HepG2 (cell line): Measurements from ENCODE around the gene FMO2. TPM values are rescaled to one million over a fixed set of nuclear protein-coding genes. Genes with fewer than 3 reads are reported as not detected.

Experiments
- ATAC-seq: fragments of 200-7000 bp; cut with Tn5 transposase; 3 replicates; pipeline ENCODE4 v1.9.1; 2020; ENCODE audit warnings: mild to moderate bottlenecking, moderate library complexity
- BruUV-seq: library from RNA; stranded (reverse); fragments of 400-500 nt; replicated peaks from 2 replicates; lab custom pipeline; 2021; lab: Mats Ljungman, UMichigan
- CTCF ChIA-PET: fragments of 300-600 bp; formaldehyde crosslinking; extraction: SDS; loops from one replicate; lab custom pipeline; 2021; ENCODE audit warnings: low total read pairs, inconsistent platforms, low intra/inter-chr PET ratio; lab: Yijun Ruan, JAX
- POLR2A ChIA-PET: fragments of 350-600 bp; sonication (Branson Sonifier 250); formaldehyde crosslinking; loops from one replicate; lab custom pipeline; 2020; ENCODE audit warnings: antibody characterized with exemption, inconsistent platforms; lab: Yijun Ruan, JAX
- DNase-seq: peaks from one replicate; pipeline ENCODE4 v3.0.0-alpha.2; 2015; ENCODE audit warnings: low spot score
- FAIRE-seq: peaks from 3 replicates; lab custom pipeline; 2011; peaks lifted over from hg19 to GRCh38; lab: Jason Lieb, UNC
- H2AFZ ChIP-seq: one replicate; pipeline ENCODE4 v1.6.1; 2011; ENCODE audit warnings: low read length, inconsistent platforms
- H3K27ac ChIP-seq: fragments of 300-600 bp; 3 replicates; pipeline ENCODE4 v1.8.0; 2011; ENCODE audit warnings: mixed run types, mild to moderate bottlenecking, mixed read lengths, low read length, inconsistent platforms; ENCODE audit not compliant: insufficient read depth; ENCODE audit errors: extremely low read length
- H3K27me3 ChIP-seq, 2 experiments: fragments of 200-600 bp in 1 of 2; 2 replicates in 1 of 2; 3 replicates in 1 of 2; pipeline versions ENCODE4 v1.6.0 to v1.8.0; 2011; ENCODE audit warnings: low read length in 2 of 2, mild to moderate bottlenecking in 2 of 2, moderate library complexity in 2 of 2, inconsistent platforms in 1 of 2; ENCODE audit not compliant: insufficient read depth in 2 of 2, control insufficient read depth in 1 of 2
- H3K36me3 ChIP-seq, 2 experiments: fragments of 200-600 bp in 1 of 2; replicated peaks in 1 of 2; 2 replicates in 1 of 2; 3 replicates in 1 of 2; pipeline versions ENCODE4 v1.5.1 to v1.8.0; 2011; ENCODE audit warnings: low read length in 2 of 2, inconsistent platforms in 1 of 2; ENCODE audit not compliant: insufficient read depth in 2 of 2, control insufficient read depth in 1 of 2
- H3K4me1 ChIP-seq: 2 replicates; pipeline ENCODE4 v1.5.1; 2012; ENCODE audit warnings: low read length, inconsistent platforms; ENCODE audit not compliant: insufficient read depth
- H3K4me2 ChIP-seq: 2 replicates; pipeline ENCODE4 v1.6.0; 2011; ENCODE audit warnings: low read depth, low read length, inconsistent platforms
- H3K4me3 ChIP-seq, 3 experiments: fragments of 200-600 bp in 1 of 3; sonication (generic), shearing (Covaris generic) in 1 of 3; replicated peaks in 1 of 3; 2 replicates each; pipeline ENCODE4 v1.5.1; 2011 to 2016; ENCODE audit warnings: low read length in 3 of 3, inconsistent platforms in 2 of 3, low read depth in 2 of 3, mild to moderate bottlenecking in 2 of 3, control low read depth in 1 of 3, mixed read lengths in 1 of 3; ENCODE audit not compliant: insufficient read depth in 1 of 3
- H3K79me2 ChIP-seq: one replicate; pipeline ENCODE4 v1.6.1; 2011; ENCODE audit warnings: low read length, inconsistent platforms; ENCODE audit not compliant: insufficient read depth
- H3K9ac ChIP-seq: 2 replicates; pipeline ENCODE4 v1.6.0; 2011; ENCODE audit warnings: mild to moderate bottlenecking, low read depth, low read length, inconsistent platforms; ENCODE audit not compliant: insufficient read depth
- H3K9me3 ChIP-seq: 2 replicates; pipeline ENCODE4 v1.5.1; 2012; ENCODE audit warnings: mild to moderate bottlenecking, low read length
- H4K20me1 ChIP-seq: 2 replicates; pipeline ENCODE4 v1.6.0; 2011; ENCODE audit warnings: inconsistent platforms, mild to moderate bottlenecking, low read length, moderate library complexity; ENCODE audit not compliant: insufficient read depth
- CC2D1A ChIP-seq: sonication (generic); formaldehyde crosslinking; IDR thresholded peaks from 2 replicates; pipeline ENCODE4 v1.8.1; 2023; ENCODE audit warnings: mild to moderate bottlenecking, missing genetic modification reagents
- DMAP1 ChIP-seq: IDR thresholded peaks from 2 replicates; pipeline ENCODE4 v1.6.1; 2016
- TRIM24 ChIP-seq: sonication (generic); formaldehyde crosslinking; IDR thresholded peaks from 2 replicates; pipeline ENCODE4 v1.8.0; 2022; ENCODE audit warnings: mild to moderate bottlenecking, missing genetic modification reagents
- ZNF232 ChIP-seq: sonication (generic); formaldehyde crosslinking; IDR thresholded peaks from 2 replicates; pipeline ENCODE4 v1.4.0; 2020; ENCODE audit warnings: missing genetic modification reagents, borderline replicate concordance
- WGBS: methylation state at CpG from one replicate; pipeline ENCODE4 v1.1.6; 2017; ENCODE audit warnings: low lambda C conversion rate; 5-methylcytosine and 5-hydroxymethylcytosine counted together
- in situ Hi-C: cut with HindIII; loops from 2 replicates; pipeline ENCODE4 v1.10.0; 2017; ENCODE audit warnings: low pct_unique_long_range_greater_than_20kb; ENCODE audit not compliant: extremely low pct_ligation_motif_present
- intact Hi-C: fragments of 100-400 bp; cut with micrococcal nuclease; formaldehyde crosslinking; loops from one replicate; pipeline ENCODE4 v1.10.0; 2022; ENCODE audit not compliant: unreplicated experiment
- polyA plus RNA-seq, 8 experiments: library from polyadenylated mRNA; depleted of rRNA in 3 of 8; stranded (reverse) in 7 of 8; unstranded in 1 of 8; fragments of >200 nt; fragmentation: Illumina TruSeq in 4 of 8; extraction: Trizol in 4 of 8; gene quantifications; 2 replicates each; pipeline versions ENCODE4 v1.2.1 to v1.2.3, GENCODE V29; 2011 to 2016; ENCODE audit warnings: low read depth in 4 of 8, missing spikeins in 1 of 8, mixed read lengths in 1 of 8; ENCODE audit not compliant: insufficient read depth in 1 of 8
- small RNA-seq, 3 experiments: library from RNA; depleted of rRNA; stranded (forward); fragments of <200 nt; gene quantifications; one replicate each; pipeline ENCODE3, GENCODE V24; 2012; ENCODE audit warnings: low read depth in 2 of 3, low replicate concordance in 1 of 3; ENCODE audit not compliant: insufficient read length in 3 of 3, insufficient read depth in 2 of 3
- total RNA-seq, 5 experiments: library from RNA; depleted of rRNA; stranded (reverse); fragments of >200 nt; fragmentation: Illumina TruSeq; extraction: Trizol; gene quantifications; 2 replicates each; pipeline ENCODE4 v1.2.3, GENCODE V29; 2016; ENCODE audit warnings: low read depth in 1 of 5
- TF ChIP-seq, protein P1 (sequence below): sonication (generic); formaldehyde crosslinking; IDR thresholded peaks from 2 replicates; pipeline ENCODE4 v1.8.0; 2022; ENCODE audit warnings: missing genetic modification reagents, low read depth, mild to moderate bottlenecking, borderline replicate concordance
- TF ChIP-seq, protein P2 (sequence below): sonication (generic); formaldehyde crosslinking; IDR thresholded peaks from 2 replicates; pipeline ENCODE4 v1.5.1; 2020; ENCODE audit warnings: missing genetic modification reagents, mild to moderate bottlenecking, borderline replicate concordance
- TF ChIP-seq, protein P3 (sequence below): sonication (generic); formaldehyde crosslinking; IDR thresholded peaks from 2 replicates; pipeline ENCODE4 v1.8.1; 2023; ENCODE audit warnings: mild to moderate bottlenecking, missing genetic modification reagents, borderline replicate concordance
- TF ChIP-seq, protein P4 (sequence below): sonication (generic); formaldehyde crosslinking; IDR thresholded peaks from 2 replicates; pipeline ENCODE4 v1.5.1; 2020; ENCODE audit warnings: mild to moderate bottlenecking, missing genetic modification reagents, moderate library complexity

FMO2 gene
- total and polyA plus RNA-seq, 2 of the 13 experiments (the other 11 are each of a cell fraction or from before 2014, with no cell fraction given): not detected

DNA sequence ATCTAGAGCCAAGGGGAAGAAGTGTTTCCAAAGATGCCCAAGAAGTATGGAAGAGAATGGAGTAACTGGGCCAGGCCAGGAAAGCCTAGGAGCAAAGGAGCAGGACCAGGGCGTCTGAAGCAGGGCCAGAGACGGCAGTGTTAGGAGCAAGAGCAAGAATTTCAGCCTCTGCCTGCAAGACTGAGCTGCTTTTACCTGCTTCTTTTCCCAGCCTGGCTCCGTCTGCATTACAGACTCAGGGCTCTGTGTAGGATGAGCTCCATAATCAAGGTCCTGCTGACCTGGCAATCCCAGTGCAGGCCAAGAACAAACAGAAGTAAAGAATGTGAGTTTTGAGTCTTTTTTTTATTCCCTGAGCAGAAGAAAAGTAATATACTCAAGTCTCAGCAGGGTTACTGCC, 73.3 kb downstream of the FMO2 start (continued):
- TF ChIP-seq, protein P1, sequence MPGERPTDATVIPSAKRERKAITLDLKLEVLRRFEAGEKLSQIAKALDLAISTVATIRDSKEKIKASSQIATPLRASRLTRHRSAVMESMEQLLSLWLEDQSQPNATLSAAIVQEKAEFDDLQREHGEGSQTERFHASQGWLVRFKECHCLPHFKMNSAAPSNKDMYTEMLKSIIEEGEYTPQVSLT (CRISPR knock-in tag): no peak
- TF ChIP-seq CC2D1A (CRISPR knock-in tag) (no peak), DMAP1 (CRISPR knock-in tag) (no peak)
- TF ChIP-seq, protein P2, sequence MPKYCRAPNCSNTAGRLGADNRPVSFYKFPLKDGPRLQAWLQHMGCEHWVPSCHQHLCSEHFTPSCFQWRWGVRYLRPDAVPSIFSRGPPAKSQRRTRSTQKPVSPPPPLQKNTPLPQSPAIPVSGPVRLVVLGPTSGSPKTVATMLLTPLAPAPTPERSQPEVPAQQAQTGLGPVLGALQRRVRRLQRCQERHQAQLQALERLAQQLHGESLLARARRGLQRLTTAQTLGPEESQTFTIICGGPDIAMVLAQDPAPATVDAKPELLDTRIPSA (CRISPR knock-in tag): no peak
- TF ChIP-seq, all 625 proteins: peak for 0

DNA sequence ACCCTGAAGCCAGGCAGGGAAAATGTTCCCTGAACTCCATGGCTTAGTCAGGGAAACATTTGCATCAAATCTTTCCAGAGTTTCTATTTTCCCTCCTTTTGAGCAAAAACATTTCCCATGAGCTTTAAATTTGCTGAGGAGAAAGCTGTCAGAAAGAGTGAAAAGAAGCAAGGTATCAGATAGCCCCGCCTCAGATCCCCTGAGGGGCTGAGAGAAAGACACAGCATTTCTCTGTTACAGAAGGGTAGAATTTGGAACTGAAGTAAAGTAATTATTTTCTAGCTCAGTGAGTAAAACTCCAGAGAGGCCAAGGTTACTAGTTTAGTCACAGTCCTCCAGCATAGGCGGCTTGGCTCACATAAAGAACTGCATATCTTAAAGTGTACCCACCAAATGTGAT, 73.8 kb downstream of the FMO2 start:
- Histone ChIP-seq H3K9me3 (no peaks in the 10 kb centered on the region), H2AFZ (no peak overlapping the region), H3K9ac (no peak overlapping the region), H3K4me3 (no peak overlapping the region), H3K79me2 (no peaks in the 10 kb centered on the region), H3K36me3 (no peaks in the 10 kb centered on the region), H4K20me1 (no peaks in the 10 kb centered on the region), H3K4me2 (no peak overlapping the region), H3K27me3 (no peaks in the 10 kb centered on the region), H3K4me1 (no peaks in the 10 kb centered on the region), H3K27ac (no peak overlapping the region)
- CTCF ChIA-PET: no interaction called here
- no TSS peak for BruUV-seq
- DNase-seq (no peak), ATAC-seq (no peak), FAIRE-seq (no peak)
- intact Hi-C loops: no loop called here
- TF ChIP-seq TRIM24 (CRISPR knock-in tag) (no peak), ZNF232 (CRISPR knock-in tag) (no peak)
- TF ChIP-seq, protein P3, sequence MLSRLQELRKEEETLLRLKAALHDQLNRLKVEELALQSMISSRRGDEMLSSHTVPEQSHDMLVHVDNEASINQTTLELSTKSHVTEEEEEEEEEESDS (CRISPR knock-in tag): no peak
- TF ChIP-seq, protein P4, sequence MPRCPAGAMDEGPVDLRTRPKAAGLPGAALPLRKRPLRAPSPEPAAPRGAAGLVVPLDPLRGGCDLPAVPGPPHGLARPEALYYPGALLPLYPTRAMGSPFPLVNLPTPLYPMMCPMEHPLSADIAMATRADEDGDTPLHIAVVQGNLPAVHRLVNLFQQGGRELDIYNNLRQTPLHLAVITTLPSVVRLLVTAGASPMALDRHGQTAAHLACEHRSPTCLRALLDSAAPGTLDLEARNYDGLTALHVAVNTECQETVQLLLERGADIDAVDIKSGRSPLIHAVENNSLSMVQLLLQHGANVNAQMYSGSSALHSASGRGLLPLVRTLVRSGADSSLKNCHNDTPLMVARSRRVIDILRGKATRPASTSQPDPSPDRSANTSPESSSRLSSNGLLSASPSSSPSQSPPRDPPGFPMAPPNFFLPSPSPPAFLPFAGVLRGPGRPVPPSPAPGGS (CRISPR knock-in tag): no peak
- POLR2A ChIA-PET: no interaction called here
- in situ Hi-C loops: no loop called here
- 13% methylated on average over 2 of the region's 2 CpGs for WGBS

Small RNA genes lying within 50 kb of the gene (small RNA-seq; reads per million reads assigned to genes)
- 0 reads per million in 3 experiments for gene RF00019

Other genes starting within 250 kb of the FMO2 start
- gene MROH9, start 249.8 kb upstream of the FMO2 start, total RNA-seq (2016; rRNA removed; fragmentation: Illumina TruSeq; extraction: Trizol): not detected in 2 replicates
- not detected in 2 replicates for gene MROH9, start 249.8 kb upstream of the FMO2 start, polyA plus RNA-seq (2011; rRNA removed)
- gene FMO3, start 94.4 kb upstream of the FMO2 start, total RNA-seq (2016; rRNA removed; fragmentation: Illumina TruSeq; extraction: Trizol): not detected in 2 replicates
- not detected in 2 replicates for gene FMO3, start 94.4 kb upstream of the FMO2 start, polyA plus RNA-seq (2011; rRNA removed)
- not detected in 2 replicates for gene FMO1, start 63.2 kb downstream of the FMO2 start, total RNA-seq (2016; rRNA removed; fragmentation: Illumina TruSeq; extraction: Trizol)
- gene FMO1, start 63.2 kb downstream of the FMO2 start, polyA plus RNA-seq (2011; rRNA removed): not detected in 2 replicates
- 0.07 and 0.36 TPM in 2 replicates for gene FMO4, start 128.9 kb downstream of the FMO2 start, total RNA-seq (2016; rRNA removed; fragmentation: Illumina TruSeq; extraction: Trizol)
- 0.10 and 0.29 TPM in 2 replicates for gene FMO4, start 128.9 kb downstream of the FMO2 start, polyA plus RNA-seq (2011; rRNA removed)